ENCODE measurements around the gene MPC1L. TPM values are rescaled to one million over a fixed set of nuclear protein-coding genes. Genes with fewer than 3 reads are reported as not detected.

Gene MPC1L
- total RNA-seq (2022; extraction: Qiagen RNA extraction): not detected in 5 replicates

GRCh38 chrX:40623139-40623536 lies at the start of gene MPC1L:
Gene MPC1L, plus strand, starts transcription at chrX:40623428. Its CDS starts 138 bp downstream, at chrX:40623566.

GRCh38 chrX:40580537-40581335 lies 42.5 kb upstream of the MPC1L start, which contains the start of gene ATP6AP2:
Gene ATP6AP2, plus strand, starts transcription at chrX:40580970. Its CDS starts 96 bp downstream, at chrX:40581066.

GRCh38 chrX:40647307-40648197 lies 24.3 kb downstream of the MPC1L start, which contains the start of gene CXorf38:
Gene CXorf38, minus strand, starts transcription at chrX:40647561. Its CDS starts 41 bp downstream, at chrX:40647520.

Other genes with a start within 250 kb of the MPC1L start
- gene ATP6AP2, start 42.5 kb upstream of the MPC1L start, total RNA-seq (2022; extraction: Qiagen RNA extraction): 116 to 142 TPM (median 135 TPM) in 5 replicates
- 9.1 to 12.4 TPM (median 10.8 TPM) in 5 replicates for gene CXorf38, start 24.1 kb downstream of the MPC1L start, total RNA-seq (2022; extraction: Qiagen RNA extraction)
- 16.4 to 32.2 TPM (median 27.1 TPM) in 5 replicates for gene MED14, start 112.1 kb downstream of the MPC1L start, total RNA-seq (2022; extraction: Qiagen RNA extraction)

Data from A549 treated with dexamethasone at 1 μM for 4 hours (cell line).